Mesothelial cell of epicardium (in vitro differentiated cells): ENCODE results near the gene LRRC8D. TPM values are rescaled to one million over a fixed set of nuclear protein-coding genes. Genes with fewer than 3 reads are reported as not detected.

Experiments
- DNase-seq, 2 experiments: peaks; one replicate each; pipeline ENCODE4 v3.0.0; 2021; ENCODE audit warnings: low spot score in 2 of 2; ENCODE audit not compliant: unreplicated experiment in 2 of 2
- H3K27ac Mint-ChIP-seq: 2 replicates; pipeline ENCODE4 v1.8.0; 2021; ENCODE audit warnings: mixed read lengths
- H3K27me3 Mint-ChIP-seq: 2 replicates; pipeline ENCODE4 v1.8.0; 2021; ENCODE audit warnings: low read depth, mixed read lengths
- H3K36me3 Mint-ChIP-seq: 2 replicates; pipeline ENCODE4 v1.8.0; 2021; ENCODE audit warnings: mixed read lengths
- H3K4me1 Mint-ChIP-seq: 2 replicates; pipeline ENCODE4 v1.8.0; 2021; ENCODE audit warnings: mixed read lengths
- H3K4me3 Mint-ChIP-seq: 2 replicates; pipeline ENCODE4 v1.8.0; 2021; ENCODE audit warnings: mild to moderate bottlenecking, moderate library complexity, mixed read lengths
- H3K9me3 Mint-ChIP-seq: 2 replicates; pipeline ENCODE4 v1.8.0; 2021; ENCODE audit warnings: mixed read lengths
- total RNA-seq: library from RNA; stranded (reverse); gene quantifications from 3 replicates; pipeline ENCODE4 v1.2.1, GENCODE V29; 2021
- TF ChIP-seq, protein P1 (sequence below): fragments of 200-600 bp; sonication (generic); IDR thresholded peaks from one replicate; pipeline ENCODE4 v1.5.0; 2021; ENCODE audit warnings: antibody characterized with exemption; ENCODE audit not compliant: unreplicated experiment

LRRC8D gene
- total RNA-seq, 1 donor from 2014 or later = 22.6 TPM

DNA sequence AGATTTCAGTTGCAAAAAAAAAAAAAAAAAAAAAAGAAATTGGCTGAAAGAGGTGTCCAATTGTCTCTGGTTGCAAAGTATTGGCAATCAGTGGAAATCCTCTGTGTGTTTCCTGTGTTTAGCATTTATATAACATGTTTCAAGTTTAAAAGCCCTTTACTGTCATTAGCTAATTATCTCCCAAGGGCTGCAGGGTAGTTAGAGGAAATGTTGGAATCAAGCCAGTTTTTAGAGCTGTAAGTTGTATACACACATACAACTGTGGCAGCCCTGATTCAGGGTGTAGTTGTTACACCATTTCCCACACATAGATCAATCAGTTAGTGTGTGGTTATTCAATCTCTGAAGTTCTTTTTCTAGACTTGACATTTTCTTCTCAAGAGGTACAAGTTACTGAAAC, 165.2 kb downstream of the LRRC8D start:
- Mint-ChIP-seq H3K4me3 (no peak overlapping the region), H3K4me1 (peaks cover 2% of the 10 kb centered on the region), H3K36me3 (no peaks in the 10 kb centered on the region), H3K27ac (no peak overlapping the region), H3K9me3 (no peaks in the 10 kb centered on the region), H3K27me3 (no peaks in the 10 kb centered on the region)
- no peak for DNase-seq
- TF ChIP-seq, protein P1, sequence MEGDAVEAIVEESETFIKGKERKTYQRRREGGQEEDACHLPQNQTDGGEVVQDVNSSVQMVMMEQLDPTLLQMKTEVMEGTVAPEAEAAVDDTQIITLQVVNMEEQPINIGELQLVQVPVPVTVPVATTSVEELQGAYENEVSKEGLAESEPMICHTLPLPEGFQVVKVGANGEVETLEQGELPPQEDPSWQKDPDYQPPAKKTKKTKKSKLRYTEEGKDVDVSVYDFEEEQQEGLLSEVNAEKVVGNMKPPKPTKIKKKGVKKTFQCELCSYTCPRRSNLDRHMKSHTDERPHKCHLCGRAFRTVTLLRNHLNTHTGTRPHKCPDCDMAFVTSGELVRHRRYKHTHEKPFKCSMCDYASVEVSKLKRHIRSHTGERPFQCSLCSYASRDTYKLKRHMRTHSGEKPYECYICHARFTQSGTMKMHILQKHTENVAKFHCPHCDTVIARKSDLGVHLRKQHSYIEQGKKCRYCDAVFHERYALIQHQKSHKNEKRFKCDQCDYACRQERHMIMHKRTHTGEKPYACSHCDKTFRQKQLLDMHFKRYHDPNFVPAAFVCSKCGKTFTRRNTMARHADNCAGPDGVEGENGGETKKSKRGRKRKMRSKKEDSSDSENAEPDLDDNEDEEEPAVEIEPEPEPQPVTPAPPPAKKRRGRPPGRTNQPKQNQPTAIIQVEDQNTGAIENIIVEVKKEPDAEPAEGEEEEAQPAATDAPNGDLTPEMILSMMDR = no peak

Other genes with a start within 250 kb of the LRRC8D start
- gene LRRC8C, start 187.9 kb upstream of the LRRC8D start, total RNA-seq = 1.2 to 1.3 TPM (median 1.3 TPM) in 3 replicates
- 50.9 to 57.3 TPM (median 56.0 TPM) in 3 replicates for gene ZNF326, start 174.1 kb downstream of the LRRC8D start, total RNA-seq